22Rv1 (cell line): ENCODE results near the gene IL17RD.

Experiments used
- H3K27ac ChIP-seq: fragments of 450-650 bp; 2 replicates; pipeline ENCODE4 v1.5.1; 2017
- ZFX ChIP-seq: fragments of 450-650 bp; IDR thresholded peaks from 2 replicates; pipeline ENCODE4 v1.6.1; 2017; ENCODE audit warnings: antibody characterized with exemption, borderline replicate concordance
- TF ChIP-seq, protein P1 (sequence below): fragments of 450-650 bp; IDR thresholded peaks from 2 replicates; pipeline ENCODE4 v1.5.1; 2017; ENCODE audit warnings: mild to moderate bottlenecking

Gene IL17RD

DNA sequence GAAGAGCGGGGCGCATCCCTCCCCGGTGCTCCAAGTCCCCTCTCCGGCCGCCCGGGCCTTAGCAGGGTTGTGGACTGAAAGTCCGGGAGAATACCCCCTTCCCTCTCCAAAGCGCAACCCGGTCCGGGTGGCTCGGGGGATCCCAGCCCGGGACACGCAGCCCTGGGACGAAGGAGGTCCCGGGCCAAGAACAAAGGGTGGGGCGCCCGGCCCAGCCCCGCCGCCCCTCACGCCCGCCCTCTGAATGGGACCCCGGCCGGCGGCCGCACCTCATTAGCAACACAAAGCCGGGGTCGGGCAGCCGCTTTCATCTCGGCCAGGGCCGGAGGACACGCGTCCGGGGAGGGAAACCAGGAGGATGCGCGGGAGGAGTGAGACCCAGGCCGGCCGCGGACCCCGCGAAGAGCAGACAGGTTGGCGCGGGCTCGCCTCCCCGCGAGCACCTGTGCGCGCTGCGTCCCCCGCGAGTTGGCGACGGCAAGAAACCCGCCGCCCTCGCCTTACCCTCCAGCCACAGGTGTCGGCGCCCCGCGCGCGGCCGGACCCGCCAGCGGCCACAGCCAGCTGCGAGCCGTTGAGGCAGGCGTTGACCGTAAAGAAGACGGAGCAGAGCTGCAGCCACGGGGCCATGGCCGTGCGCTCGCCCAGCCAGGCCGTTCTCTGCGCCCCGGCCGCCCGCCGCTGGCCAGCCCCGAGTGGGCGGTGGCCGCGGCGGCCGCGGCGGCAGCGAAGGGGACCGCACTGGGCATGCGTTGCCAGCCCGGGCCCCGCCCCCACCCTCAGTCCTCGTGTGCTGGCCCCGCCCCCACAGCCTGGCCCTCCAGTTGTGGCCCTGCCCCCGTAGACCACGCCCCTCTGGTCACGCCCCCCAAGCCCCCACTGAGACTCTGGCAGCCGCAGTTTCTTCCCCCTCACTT, at the start of gene IL17RD:
TSS of gene IL17RD (minus strand) at position 697 of the 917 bp plus-strand sequence. CDS start at position 630, 67 bp downstream.
- no peak within 1 kb of the TSS for H3K27ac ChIP-seq

DNA sequence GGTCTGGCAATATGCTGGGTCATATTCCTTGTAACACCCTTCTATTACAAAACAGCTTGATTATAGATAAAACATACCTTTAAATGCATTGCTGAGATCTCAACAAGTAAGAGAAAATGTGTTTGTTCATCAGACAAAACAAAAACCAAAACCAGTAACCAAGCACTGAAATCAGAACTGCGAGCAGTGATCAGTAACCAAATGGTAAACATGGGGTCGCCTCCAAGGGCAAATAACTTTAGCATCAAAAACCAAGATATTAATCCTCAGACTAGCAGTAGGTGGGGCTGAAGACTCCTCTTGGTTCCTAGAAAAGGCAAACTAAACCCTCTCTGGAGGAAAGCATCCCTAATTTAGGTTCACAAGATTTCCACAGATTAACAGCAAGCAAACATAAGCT, 41.3 kb upstream of the IL17RD start:
- TF ChIP-seq, protein P1, sequence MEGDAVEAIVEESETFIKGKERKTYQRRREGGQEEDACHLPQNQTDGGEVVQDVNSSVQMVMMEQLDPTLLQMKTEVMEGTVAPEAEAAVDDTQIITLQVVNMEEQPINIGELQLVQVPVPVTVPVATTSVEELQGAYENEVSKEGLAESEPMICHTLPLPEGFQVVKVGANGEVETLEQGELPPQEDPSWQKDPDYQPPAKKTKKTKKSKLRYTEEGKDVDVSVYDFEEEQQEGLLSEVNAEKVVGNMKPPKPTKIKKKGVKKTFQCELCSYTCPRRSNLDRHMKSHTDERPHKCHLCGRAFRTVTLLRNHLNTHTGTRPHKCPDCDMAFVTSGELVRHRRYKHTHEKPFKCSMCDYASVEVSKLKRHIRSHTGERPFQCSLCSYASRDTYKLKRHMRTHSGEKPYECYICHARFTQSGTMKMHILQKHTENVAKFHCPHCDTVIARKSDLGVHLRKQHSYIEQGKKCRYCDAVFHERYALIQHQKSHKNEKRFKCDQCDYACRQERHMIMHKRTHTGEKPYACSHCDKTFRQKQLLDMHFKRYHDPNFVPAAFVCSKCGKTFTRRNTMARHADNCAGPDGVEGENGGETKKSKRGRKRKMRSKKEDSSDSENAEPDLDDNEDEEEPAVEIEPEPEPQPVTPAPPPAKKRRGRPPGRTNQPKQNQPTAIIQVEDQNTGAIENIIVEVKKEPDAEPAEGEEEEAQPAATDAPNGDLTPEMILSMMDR: no peak
- no peak for TF ChIP-seq ZFX
- H3K27ac ChIP-seq: no peak overlapping the region

More for the DNA sequence above, at the start of gene IL17RD:
- no peak for TF ChIP-seq ZFX
- TF ChIP-seq, protein P1: no peak

DNA sequence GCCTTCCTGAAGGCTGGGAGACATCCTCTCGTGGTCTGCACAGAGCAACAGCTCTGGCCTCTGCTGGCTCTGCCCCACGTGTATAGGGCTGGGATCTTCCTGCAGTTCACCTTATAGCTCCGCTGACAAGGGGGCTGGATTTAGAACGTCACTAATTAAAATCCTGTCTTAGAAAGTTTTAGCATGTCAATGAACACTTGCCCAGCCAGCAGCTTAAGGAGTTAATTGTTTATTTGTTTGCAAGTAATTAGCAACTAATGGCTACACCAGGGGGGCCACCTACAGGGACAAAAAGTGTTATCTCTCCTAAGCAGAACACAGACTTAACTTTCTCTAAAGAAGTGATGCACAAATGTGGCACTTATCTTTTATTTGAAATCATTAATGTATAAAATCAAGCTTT, 34.7 kb upstream of the IL17RD start, which contains the start of gene HESX1:
TSS of gene HESX1 (minus strand) at position 84 of the 403 bp plus-strand sequence. CDS start at position 24, 60 bp downstream.
- TF ChIP-seq, protein P1: no peak
- no peak for TF ChIP-seq ZFX
- no peak within 1 kb of the TSS for H3K27ac ChIP-seq

DNA sequence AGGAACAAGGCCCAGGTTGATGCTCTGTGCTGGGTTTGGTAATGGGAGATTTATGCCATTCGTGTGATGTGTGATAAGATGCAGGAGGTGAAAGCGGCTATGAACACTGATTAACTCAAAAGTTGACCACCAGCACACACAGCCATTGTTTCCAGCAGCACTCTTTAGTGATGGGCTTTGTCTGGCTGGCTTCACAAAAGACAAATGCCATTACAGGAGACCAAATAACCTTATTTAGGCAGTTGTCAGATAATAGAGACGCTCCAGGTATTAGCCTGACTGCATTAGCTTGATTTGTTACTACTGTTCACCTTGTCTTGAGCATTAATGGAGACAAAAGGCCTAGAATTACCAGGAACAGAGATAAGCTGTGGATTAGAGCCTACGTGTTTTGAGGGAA, 29.5 kb upstream of the IL17RD start:
- no peak for TF ChIP-seq ZFX
- TF ChIP-seq, protein P1: no peak
- no peak overlapping the region for H3K27ac ChIP-seq

DNA sequence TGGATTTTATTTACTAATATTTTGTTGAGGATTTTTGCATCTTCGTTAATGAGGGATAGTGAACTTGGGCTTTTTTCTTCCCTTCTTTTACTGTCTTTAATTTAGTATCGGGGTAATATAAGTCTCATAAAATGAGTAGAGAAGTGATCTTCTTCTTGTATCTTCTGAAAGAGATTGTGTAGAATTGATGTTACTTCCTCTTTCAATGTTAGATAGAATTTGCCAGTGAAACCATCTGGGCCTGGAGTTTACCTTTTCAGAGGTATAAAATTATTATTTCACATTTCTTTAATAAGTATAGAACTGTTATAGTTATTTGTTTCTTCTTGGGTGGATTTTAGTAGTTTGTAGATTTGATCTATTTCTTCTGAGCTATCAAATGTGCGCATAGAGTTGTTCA, 26.9 kb upstream of the IL17RD start:
- H3K27ac ChIP-seq: no peak overlapping the region
- TF ChIP-seq, protein P1: no peak
- no peak for TF ChIP-seq ZFX

DNA sequence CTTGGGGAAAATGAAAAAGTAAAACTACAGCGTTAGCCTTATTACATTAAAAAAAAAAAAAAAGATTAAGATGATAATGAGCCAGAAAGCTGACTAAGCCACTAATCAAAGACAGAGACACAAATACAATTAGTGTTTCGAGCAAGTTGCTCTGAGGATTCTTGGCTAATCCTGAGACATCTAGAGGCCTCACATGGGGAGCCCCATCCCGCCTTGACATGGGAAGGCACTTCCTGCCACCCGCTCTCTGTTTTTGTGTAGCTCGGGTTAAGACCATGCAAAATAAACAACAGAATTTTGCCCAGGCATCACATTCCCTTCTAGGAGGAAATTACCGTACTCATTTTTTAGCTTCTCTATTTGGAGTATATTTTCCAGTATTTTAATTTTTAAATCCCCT, 19.4 kb upstream of the IL17RD start:
- no peak overlapping the region for H3K27ac ChIP-seq
- TF ChIP-seq, protein P1: no peak
- TF ChIP-seq ZFX: no peak
